ENCODE measurements around the gene DGCR8.

DGCR8 gene

DNA sequence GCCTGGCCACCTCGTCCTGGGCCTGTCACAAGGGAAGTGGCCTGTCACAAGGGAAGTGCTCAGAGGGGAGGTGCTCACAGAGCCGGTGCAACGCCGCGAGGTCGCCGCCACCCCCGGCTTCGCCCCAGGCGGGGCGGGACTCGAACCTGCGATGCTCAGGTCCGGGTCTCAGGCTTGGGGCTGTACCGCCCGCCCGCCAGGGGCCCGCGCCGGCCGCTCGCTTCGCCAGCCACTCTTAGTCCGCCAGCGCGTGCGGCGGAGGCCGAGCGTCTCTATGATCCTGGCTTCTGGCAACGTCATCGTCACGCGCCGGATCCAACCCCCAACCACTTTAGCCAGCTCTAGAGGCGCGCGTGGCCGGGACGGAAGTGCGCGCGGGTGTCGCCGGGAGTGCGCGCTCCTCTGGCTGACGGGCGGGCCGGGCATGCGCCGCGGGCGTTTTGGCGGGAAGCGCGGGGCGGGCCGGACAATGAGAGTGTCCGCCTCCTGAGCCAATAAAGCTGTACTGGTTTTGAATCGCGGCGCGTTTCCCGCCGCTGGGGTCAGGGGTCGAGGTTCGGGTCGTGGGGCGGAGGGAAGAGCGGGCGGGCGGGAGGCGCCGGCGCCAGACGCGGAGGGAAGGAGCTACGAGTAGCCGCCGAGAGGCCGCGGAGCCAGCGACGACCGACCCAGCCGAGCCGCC lies 37.1 kb downstream of the DGCR8 start, which contains the start of gene TRMT2A:
TRMT2A (minus strand) TSS at position 276 of the 682 bp plus-strand sequence. CDS start 320 bp downstream, outside the sequence.
- peak within 1 kb of the TSS; percentile 86 for H3K27ac ChIP-seq
- no peak for TF ChIP-seq ZFX (IDR thresholded peaks at IDR 0.05; ENCODE audit: borderline replicate concordance)
- TF ChIP-seq, protein P1, sequence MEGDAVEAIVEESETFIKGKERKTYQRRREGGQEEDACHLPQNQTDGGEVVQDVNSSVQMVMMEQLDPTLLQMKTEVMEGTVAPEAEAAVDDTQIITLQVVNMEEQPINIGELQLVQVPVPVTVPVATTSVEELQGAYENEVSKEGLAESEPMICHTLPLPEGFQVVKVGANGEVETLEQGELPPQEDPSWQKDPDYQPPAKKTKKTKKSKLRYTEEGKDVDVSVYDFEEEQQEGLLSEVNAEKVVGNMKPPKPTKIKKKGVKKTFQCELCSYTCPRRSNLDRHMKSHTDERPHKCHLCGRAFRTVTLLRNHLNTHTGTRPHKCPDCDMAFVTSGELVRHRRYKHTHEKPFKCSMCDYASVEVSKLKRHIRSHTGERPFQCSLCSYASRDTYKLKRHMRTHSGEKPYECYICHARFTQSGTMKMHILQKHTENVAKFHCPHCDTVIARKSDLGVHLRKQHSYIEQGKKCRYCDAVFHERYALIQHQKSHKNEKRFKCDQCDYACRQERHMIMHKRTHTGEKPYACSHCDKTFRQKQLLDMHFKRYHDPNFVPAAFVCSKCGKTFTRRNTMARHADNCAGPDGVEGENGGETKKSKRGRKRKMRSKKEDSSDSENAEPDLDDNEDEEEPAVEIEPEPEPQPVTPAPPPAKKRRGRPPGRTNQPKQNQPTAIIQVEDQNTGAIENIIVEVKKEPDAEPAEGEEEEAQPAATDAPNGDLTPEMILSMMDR (IDR thresholded peaks at IDR 0.05) = peak; percentile 58

DNA sequence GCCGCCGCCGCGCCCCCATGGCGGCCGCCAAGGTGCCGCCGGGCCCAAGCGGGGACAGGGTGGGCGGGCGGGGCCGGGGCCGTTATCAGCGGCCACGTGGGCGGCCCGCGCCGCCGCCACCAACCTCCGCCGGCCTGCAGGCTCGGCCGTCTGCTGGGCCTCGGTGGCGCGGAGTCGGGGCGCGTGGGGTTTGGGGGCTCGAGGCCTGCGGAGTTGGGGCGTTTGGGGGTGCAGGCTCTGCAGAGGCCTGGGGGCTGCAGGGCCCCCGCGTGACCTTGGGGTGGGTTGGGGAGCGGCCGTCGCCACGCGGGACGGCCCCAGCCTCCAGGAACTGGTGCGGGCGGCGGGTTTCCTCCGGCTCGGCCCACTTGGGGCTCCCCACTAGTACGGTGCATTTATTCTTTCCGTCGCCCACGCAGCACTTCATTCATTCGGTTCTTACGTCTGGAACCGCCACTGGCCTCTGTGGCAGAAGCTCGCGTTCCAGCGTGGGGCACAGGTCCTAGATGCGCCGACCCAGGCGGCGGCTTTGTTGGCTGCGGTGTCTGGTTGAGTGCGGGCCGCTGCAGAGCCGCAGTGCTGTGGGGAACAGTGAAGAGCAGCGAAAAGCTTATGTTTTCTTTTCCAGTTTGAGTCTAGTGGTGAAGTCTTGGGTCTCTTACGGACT lies 37.7 kb downstream of the DGCR8 start:
- TF ChIP-seq, protein P1 (IDR thresholded peaks at IDR 0.05) = no peak
- no peak for TF ChIP-seq ZFX (IDR thresholded peaks at IDR 0.05; ENCODE audit: borderline replicate concordance)
- H3K27ac ChIP-seq = peak overlapping the region; percentile 86

DNA sequence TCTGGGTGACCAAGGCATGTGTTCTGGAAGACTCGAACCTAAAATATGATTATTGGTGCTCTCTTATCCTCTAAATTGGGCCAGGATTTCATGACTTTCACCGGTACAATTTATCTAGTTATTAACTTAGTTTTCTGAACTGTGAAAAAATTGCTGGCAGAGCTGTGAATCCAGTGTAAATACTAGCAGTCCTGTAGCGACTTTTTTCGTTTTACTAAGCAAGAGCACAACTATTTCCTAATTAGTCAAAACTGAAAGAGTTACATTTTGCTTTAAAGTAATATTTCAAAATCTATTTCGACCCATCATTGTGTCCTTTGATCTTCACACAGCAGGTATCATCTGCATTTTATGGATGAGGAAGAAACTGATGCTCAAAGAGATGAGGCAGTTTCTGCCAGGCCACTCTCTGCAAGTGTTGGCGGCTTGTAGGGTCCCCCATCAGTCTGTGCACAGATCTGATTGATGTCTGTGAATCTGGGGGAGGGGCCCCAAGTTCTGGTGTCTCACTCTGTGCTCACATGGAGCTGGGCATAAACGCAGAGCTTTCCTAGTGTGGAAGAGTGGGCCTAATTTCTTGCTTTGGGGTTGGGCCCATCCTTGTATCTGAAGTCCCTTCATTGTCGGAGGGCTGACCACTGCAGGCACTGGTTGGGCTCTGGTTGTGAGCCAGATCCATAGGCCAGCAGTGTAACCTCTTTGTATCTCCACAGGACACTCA lies 38.4 kb downstream of the DGCR8 start:
- H3K27ac ChIP-seq = peak overlapping the region; percentile 86
- TF ChIP-seq, protein P1 (IDR thresholded peaks at IDR 0.05) = no peak
- TF ChIP-seq ZFX (IDR thresholded peaks at IDR 0.05; ENCODE audit: borderline replicate concordance) = no peak

DNA sequence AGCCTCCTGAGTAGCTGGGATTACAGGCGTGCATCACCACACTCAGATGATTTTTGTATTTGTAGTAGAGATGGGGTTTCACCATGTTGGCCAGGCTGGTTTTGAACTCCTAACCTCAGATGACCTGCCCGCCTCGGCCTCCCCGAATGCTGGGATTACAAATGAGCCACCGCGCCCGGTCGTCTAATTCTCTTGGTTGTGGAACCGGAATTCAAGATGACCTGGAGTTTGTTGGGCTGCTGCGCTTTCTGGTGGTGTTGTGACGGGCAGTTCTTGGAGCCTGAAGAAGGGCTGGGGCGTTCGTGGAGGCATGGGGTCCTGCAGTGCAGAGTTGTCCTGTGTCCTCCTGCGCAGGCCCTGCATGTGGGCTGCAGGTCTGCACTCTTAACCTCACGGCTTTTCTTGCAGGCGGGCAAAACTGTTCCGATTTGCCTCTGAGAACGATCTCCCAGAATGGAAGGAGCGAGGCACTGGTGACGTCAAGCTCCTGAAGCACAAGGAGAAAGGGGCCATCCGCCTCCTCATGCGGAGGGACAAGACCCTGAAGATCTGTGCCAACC lies 41.9 kb downstream of the DGCR8 start:
- no peak overlapping the region for H3K27ac ChIP-seq
- TF ChIP-seq, protein P1 (IDR thresholded peaks at IDR 0.05) = no peak
- TF ChIP-seq ZFX (IDR thresholded peaks at IDR 0.05; ENCODE audit: borderline replicate concordance) = no peak

DNA sequence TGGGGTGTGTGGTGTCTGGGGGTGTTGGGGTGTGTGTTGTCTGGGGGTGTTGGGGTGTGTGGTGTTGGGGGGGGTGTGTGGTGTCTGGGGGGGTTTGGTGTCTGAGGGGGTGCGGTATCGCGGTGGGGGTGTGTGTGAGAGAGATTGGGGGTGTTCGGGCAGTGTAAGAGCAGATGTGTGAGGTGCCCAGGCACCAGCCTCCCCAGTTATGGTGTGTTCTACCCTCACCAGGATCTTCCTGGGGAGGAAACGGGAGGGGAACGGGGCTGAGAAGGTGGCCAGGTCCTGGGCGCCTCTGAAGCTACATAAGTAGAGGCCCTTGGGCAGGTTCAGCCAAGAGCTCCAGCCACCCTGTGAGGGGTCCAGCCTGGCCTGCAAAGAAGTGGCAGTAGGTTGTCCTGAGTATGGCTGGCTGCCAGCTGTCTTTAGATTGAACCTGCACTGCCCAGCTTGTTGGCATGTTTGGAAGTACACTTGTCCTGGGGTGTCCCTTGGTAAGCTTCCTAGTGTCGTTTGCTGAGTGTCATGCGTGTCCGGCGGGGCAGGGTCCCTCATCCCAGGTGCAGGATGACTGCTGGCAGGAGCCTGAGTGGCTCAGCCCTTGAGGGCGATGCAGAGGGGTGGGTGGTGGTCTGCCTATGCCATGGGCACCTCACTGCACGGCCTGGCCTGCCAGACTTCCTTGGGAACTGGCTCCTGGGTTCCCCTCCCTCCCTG lies 43.5 kb downstream of the DGCR8 start:
- TF ChIP-seq ZFX (IDR thresholded peaks at IDR 0.05; ENCODE audit: borderline replicate concordance) = no peak
- TF ChIP-seq, protein P1 (IDR thresholded peaks at IDR 0.05) = no peak
- H3K27ac ChIP-seq = no peak overlapping the region

DNA sequence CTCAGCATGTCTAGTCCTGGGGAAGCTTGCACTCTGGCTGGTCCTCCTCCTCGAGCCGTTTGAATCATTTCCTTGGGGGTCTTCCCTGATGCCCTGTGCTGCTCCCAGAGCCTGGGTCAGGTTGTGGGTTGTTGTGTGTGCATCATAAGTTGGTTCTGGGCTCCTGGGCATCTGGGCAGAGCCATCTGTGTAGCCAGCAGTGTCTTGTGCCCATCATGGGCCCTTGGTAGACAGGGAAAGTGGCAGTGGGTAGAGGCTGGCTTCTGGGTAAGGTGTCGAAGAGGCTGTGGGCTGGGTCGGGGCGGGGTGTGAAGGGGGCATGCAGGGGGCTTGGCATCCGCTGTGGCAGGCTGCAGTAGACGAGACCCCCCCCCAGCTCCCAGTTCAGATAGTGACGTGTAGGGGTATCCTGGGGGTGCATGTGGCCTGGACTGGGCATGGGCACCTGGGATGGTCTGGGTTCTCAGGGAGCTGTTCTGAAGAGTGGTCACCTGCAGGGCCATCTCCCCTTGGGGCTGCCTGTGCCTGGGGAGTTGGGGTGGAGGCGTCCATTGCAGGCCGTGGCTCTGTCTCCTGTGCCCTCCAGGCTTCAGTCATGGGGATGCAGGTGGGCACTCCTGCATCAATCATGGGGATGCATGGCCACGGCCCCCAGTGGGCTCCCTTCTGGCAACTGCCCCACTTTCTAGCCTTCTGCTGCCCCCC lies 44.2 kb downstream of the DGCR8 start:
- no peak overlapping the region for H3K27ac ChIP-seq
- no peak for TF ChIP-seq ZFX (IDR thresholded peaks at IDR 0.05; ENCODE audit: borderline replicate concordance)
